NCI-H748 treated with DMSO at 0.1 percent for 48 hours (cell line): ENCODE measurements around the gene NCK2.
A peak's percentile ranks its signal among the peaks of the same experiment; 100 is the strongest.

Source experiments
- DNase-seq: peaks from one replicate; lab custom pipeline; 2025; lab: John Stamatoyannopoulos, UW

Gene NCK2

DNA sequence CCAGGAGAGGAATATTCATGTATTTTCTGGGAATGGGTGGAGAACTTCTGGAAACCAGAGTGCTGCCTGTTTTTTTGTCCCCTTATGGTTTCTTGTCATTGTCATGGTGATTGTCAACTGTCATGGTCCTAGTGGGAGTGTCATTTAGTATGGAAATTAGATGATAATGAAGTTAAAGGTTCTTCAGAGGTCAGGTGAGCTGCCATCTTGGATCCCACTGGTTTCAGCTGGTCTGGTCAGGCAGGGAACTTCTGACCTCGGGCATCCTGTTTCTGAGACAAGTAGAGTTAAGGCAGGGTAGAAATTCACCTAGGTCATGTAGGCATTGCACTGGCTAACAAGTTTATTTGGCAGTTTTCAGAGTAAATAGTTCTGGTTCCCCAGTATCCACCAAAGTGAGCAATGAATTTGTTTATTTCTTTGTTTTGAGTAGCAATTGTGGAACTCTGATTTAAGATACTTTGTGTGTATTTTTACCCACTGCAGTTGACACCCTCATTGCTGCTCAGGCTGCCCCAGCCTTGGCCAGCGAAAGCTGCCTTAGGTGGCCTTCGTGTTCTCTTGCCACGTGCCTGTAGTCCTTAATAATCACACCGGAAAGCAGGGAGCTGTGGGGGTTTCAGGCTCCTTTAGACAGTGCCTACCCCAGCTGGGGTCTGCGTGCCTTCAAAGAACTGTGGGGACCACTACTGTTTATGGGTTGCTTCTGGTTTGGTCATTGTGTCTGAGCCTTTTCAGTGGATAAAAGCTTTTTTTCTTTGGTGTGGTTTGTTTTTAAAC is 48.7 kb downstream of the NCK2 start:
- no peak for DNase-seq

DNA sequence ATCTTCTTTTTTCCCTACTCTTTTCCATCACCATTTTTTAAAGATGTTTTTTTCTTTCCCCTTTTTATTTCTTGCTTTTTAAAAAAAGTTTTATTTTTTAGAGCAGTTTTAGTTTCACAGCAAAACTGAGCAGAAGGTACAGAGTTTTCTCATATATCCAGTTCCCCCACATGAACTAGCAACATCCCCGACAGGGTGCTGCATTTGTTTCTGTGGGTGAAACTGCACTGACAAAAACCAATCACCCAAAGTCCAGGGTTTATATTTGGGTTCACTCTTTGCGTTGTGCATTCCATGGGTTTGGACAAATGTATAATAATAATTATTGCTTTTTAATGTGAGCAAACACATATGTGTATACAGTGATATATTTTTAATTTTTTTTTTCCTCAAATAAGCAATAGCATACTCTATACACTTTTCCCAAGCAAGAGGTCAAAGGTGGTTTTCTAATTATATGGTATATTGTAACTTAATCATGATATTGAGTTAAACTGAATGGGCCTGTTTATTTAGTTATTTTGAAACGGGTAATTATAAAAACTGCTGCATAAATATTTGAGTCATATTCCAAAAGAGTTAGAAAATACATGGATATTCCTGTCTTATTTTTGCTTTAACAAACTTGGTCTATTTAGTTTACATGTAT is 50.3 kb downstream of the NCK2 start:
- DNase-seq, result no peak

DNA sequence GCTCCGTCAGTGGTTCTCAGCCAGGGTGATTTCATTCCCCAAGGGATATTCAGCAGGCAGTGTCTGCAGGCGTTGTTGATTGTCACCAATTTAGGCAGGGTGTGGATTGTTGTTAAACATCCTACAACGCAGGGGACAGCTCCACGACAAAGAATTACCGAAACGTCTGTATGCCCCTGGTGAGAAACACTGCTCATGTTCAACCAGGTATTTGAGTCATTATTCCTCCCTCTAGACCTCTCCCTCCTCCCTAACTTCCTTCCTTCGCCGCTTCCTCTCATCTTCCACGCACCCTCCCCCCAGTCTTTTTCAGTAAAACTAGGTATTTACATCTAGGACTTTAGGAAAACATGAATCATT is 50.8 kb downstream of the NCK2 start:
- DNase-seq, result no peak

DNA sequence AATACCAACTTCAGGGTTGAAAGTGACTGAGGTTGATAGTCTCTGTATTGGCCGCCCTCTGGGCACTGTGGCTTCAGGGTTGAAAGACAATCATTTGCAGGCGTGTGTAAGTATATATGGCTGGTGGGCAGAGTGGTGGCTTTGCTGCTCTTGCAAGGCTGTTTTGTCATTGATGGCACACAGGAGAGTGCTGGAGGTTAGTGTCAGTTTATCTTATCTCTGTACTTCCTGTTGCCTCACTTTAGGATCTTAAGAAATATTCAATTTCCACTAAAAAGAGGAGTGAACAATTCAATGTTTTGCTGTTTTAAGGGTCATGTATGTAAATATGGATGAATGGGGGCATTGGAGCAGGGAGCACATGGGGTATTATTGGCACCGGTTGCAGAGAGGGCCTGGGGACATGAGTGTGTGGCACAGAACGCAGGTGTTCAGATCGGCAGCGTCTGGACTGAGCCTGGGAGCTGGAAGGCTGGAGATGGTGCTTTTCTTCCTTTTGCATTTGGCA is 51.5 kb downstream of the NCK2 start:
- no peak for DNase-seq

DNA sequence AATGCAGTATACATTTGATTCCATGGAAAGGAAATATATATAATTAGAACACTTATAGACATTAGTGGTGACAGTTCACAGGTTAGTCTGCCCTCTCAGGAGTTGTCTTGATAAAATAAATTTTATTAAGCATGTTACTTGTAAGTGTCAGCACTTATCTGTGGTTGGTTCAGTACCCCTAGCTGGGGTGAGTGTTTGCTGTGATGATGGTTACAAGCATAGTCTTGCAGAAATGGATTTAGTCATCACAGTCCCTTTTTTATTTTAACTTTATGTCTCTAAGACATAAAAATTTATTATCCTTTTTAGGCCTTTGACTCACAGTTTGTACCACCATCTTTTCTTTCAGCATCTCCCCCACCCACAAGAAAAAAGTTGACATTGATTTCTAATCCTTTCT is 52.1 kb downstream of the NCK2 start:
- no peak for DNase-seq

DNA sequence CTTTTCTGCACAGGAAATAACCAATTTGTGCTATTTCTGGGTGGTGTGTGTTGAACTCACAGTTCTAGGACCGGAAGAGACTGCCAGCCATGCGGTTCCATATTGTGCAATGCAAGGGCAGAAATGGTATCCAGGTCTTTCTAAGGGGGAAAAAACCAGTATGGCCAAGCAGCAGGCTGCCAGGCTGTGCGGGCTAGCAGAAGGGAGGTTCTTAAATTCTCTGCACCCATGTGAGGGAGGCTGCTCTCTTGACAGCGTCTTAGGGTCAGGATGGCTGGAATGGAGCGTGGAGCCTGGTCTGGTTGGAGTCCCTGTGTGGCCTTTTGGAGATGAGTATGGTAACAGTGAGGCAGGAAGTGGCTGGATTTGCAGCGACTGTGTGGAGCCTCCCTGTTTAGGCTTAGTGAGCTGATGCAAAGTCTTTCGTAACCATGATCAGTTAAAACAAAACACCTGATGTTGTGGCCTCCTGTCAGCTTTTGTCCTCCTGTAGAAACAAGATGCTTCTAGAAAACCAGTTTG is 52.6 kb downstream of the NCK2 start:
- DNase-seq, result no peak

DNA sequence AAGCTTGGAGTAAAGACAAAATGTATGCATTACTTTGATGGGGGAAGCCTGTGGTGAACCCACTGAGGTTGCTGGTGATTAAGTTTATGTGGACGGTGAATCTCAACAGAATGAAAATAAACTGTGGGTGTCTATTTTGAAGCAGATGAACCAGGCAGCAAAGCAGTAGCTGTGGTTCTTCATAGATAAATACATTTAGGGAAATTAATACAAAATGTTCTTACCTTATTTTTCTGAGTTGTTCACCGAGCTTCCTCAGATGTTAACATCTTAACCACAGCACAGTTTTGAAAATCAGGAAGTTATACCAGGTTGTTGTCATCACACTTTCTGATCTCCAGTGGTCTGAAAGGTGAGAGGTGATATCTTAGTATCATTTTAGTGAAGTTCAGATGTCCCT is 53.9 kb downstream of the NCK2 start:
- DNase-seq, result no peak

DNA sequence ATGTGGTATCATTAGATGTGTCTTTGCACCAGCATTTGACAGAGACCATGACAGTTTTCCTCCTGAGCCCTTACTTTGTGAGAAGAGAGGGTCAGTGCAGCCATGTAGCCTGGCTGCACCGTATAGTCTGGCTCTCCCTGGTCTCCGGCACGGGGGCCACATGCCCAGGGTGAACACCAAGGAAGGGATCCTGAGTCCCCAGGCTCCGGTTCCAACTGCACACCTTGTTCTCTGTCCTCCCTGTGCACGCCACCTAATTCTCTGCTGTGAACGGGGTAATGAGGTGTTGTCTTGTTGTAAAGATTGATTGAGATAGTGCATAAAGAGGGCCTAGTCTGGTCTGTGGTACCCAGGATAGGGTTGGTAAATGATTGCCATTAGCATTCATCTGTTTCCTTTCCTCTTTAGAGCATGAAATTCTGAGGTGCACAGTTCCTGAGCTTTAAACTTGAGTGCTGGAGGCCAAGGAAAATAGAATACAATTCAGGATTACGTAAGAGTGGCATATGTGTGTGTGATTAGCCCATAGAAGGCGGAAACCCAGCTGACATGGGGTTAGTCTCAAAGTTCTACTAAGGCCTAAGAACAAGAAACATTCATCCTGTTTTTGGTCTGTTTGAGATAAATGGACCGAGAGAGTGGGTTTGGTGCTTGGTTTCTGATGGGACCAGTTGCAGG is 55.5 kb downstream of the NCK2 start:
- no peak for DNase-seq

DNA sequence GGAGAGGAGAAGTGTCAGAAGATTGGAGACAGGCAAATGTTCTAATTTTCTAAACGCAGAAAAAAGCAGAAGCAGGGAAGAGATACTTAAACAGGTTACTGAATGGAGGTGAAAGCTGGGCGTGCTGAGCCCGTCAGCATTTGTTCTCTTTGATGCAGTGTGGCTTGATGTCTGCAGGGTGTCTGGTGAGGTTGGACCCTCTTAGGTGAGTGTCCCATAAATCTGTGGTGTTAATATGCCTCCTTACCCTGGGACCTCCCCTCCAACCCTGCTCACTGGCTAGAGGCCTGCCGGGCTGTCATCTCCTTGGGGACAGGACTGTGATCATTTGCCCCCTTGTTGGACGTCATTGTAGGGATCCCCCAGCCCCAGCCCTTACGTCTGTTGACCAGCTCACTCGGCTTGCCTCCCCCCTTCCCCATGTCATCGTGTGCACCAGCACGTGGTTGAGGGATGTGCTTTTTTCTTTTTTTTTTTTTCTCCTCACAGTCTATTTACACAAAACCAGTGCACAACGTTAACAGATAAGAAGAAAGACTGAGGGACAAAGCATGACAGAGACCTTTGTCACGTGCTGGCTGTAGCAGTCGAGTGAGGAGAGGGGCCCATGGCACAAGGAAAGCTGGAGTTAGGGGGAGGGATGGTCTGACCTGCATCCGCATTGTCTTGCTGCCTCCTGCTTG is 56.4 kb downstream of the NCK2 start:
- no peak for DNase-seq

DNA sequence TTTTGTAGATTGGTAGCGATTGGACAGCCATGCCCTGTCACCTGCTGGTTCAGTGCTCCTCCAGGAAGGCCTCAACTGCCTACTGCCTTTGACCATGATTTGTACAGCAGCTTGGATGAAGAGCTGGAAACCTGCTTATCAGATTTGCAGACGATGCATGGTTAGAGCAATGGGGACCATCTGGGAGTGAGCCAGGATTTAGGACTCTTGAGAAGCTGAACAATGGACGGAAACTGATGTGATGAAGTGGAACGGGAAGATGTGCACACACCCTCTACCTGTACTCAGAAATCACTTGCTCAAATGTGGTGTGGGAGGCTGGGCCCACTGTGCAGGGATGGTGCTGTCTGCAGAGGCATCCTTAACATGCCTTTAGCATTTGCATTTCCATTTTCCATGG is 57.2 kb downstream of the NCK2 start:
- no peak for DNase-seq

DNA sequence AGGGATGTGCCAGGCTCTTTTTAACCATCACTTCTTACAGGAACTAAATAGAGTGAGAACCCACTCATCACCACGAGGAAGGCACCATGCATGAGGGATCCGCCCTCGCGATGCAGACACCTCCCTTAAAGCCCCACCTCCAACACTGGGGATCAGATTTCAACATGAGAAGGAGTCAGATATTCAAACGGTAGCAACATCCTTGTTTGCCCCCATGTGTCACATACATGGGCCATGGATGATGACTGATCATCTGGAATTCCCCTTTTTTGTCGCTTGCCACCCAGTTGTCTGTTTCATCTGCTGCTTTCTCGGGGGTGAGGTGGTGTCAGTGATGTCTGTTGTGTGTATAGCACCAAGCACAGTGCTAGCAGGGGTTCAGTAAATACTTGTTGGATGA is 57.9 kb downstream of the NCK2 start:
- no peak for DNase-seq

DNA sequence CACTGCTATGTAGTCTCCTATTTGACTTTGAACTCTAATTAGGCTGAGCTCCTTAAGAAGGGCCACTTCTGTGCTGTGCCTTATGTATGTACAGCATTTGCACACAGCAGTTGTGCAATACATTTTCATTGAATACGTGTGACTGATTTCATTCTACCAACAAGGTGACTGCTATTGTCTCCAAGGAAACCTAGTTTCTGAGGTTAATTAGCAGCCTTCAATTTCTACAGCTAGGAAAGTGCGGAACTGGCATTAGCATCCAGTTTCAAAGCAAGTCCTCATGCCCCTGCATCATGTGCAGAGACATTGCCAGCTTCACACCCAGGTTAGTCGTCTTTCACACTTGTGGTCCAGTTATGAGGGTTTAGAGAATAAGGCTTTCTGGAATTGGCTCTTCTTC is 58.6 kb downstream of the NCK2 start:
- no peak for DNase-seq

DNA sequence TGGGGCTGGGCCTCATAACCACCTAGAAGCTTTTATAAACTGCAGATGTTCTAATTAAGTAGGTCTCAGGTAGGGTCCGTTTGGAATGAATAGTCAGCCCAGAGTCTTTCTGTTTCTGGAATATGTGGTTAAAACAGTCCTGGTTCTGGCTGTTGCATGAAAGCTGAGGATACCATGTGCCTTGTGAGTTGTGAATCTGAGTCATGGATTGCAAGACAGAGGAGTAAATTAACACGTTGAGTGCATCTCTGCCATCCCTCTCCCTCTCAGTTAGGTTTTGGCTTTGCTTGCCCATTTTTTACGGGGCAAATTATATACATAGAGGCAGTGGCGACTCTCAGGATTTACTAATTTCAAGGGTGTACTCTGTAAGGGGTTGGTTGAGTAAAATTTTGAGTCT is 59.1 kb downstream of the NCK2 start:
- no peak for DNase-seq

DNA sequence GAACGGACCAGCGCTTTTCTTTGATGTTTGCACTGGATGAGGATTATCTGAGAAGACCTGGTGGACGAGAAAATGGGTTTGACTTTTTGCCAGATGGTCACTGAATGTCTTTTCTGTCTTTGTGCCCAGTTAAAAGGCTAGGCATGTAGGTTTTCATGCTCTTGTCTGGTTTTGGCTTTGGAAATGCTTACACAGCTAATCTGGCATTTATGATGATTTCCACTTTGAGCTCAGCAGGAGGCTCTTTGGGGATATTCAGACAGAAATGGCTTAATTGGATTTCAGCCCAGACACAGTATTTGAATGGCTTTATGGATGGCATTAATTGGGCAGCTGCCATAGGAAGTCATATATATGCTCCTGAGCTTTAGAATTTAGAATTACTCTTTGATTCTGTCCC is 59.6 kb downstream of the NCK2 start:
- DNase-seq, result peak; percentile 87

DNA sequence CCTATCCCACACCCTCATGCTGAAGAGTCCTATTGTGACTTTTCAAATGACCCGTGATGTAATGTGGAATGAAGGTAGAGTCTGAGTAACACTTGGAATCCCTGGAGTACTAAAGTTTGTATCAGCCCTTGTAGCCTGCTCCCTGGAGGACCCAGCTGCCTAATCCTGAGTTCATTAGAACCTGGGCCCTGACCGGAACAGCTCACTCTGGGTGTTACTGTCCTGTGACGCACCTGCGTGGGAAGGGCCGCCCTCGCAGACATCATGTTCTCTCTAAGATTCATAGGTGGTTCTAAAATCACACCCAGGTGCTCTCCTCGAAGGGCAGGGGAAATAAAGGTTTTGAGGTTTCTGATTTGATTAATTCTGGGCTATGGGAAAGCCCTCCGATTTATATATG is 62.3 kb downstream of the NCK2 start:
- no peak for DNase-seq

DNA sequence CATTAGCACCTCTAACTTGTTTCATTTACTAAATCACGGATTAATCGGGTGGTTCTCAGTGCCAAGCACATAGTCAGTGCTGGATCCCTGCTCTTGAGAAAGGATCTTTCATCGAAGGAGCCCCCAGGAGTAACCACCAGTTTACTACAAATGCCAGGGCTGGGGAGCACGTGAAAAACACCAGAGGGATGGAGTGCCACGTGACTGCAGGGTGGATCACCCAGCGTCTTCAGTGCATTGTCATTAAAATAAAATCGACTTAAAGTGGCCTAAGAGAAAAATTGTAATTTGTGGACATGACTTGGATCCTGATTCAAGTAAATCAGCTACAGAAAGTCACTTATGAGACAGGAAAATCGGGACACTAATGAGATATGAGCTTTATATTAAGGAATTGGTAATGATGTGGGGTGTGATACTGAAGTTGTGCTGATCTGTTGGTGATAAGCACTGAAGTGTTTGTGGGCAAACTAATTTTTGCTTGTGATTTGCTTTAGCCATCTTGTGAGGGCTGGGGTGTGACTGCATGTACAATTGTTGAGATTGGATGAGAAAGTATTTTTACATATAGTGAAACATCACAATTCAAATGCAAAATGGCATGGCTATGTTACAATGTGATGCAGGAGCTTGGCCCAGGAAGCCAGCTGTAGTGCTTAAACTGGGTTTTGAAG is 63.8 kb downstream of the NCK2 start:
- no peak for DNase-seq

DNA sequence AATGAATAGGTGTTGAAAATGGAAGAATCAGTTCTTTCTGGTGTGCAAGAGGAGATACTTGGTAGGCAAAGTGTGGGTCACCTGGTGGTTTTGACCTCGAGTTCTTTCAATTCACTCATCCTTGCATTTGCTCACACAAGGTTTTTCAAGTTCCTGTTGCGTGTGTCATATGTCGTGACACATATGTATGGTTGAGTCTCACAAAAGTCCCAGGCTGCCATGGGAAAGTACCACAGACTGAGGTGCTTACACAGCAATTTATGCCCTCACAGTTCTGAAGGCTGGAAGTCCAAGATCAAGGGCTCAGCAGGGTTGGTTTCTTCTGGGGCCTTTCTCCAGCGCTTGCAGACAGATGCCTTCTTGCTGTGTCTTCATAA is 64.4 kb downstream of the NCK2 start:
- DNase-seq, result no peak

DNA sequence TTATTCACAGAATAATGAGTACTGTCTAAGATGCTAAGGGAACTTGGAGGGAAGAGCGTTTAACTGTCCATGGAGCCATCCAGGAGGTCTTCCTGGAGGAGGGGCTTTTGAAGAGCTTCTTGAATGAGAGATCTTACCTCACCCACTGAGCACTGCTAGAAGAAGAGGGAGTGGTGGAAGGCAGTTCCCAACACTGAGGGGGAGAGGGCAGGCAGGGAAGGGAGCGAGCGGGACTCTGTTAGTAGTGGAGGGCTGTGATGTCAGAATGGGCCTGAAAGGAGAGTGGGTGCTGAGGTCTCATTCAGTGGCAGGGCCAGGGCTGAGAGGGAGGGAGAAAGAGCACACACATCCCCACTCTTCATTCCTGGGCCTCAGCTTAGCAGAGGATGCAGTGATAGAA is 65.0 kb downstream of the NCK2 start:
- DNase-seq, result no peak

DNA sequence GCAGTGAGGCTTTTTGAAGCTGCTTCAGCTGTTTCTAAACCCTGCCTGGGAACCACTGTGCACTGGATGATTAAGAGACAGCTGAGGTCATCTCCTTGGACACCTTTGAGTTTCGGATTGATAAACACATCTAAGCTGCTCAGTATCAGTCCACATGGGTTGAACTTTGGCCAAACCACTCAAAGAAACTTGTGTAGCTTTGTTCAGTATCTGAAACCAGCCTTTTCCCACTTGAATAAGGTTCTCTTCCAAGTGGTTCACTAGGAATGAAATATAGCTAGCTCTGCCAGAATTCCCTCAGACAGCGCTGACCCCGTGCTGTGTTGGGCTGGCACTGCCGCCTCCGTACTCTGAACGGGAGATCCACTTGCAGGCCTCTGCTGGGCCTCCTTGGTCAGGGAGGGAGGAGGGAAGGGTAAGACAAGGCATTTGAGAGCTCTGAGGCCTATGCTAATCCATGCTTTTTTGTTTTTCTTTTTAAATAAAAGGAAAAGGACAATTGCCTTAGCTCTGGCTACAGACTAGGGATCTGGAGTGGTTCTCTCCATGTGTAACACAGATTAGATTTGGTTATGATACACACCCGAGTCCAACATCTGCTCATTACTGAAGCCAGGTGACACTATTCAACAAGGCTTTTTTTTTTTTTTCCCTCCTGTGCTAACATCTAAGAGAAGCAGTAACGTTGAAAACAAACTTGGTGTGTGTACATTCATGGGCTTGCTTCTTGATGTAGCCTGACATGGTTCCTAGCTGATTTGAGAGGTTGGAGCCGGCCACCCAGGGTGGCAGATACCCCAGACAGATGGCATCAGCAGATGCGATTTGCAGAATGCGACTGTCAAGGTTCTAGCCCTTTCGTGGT is 67.7 kb downstream of the NCK2 start:
- DNase-seq, result no peak

DNA sequence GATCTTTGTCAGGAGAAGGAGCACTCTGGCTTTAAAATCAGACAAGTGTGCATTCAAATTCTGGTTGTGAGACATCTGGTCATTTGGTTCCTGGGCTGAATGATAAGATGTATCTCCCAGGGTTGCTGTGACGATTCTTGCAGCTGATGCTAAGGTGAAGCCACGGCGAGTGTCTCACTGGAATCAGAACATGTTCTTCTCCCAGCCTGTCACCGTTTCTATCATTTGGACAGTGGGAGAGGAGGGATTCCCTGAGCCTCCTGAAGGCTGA is 68.3 kb downstream of the NCK2 start:
- DNase-seq, result no peak

DNA sequence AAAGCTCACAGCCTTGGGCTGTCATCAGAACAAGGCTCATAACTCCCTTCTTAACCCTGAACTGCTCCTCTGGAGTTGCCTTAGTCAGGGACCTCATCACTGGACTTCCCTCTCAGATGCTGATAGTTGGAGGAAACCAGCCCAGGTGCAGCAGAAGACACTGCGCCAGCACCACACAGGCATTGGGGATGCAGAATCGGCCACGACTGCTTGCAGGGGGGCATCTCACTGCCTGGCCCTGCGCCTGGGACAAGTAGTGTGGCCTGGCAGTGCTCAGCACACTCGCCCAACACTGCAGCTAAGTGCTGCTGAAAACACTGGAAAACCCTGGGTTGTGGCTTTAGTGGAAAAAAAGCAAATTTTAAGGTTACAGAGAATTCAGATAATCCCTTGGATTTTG is 68.7 kb downstream of the NCK2 start:
- no peak for DNase-seq
